HL-60 (cell line): ENCODE data around the gene KCNK15.

Experiments
- SPI1 ChIP-seq: IDR thresholded peaks from 2 replicates; pipeline ENCODE4 v1.6.1; 2012; ENCODE audit warnings: low read depth, mild to moderate bottlenecking, borderline replicate concordance
- TF ChIP-seq, protein P1 (sequence below): IDR thresholded peaks from one replicate; pipeline ENCODE4 v1.5.1; 2011; ENCODE audit warnings: low read length, control low read depth, inconsistent platforms; ENCODE audit not compliant: insufficient read depth
- TF ChIP-seq, protein P2 (sequence below): IDR thresholded peaks from 2 replicates; pipeline ENCODE4 v1.6.1; 2012; ENCODE audit warnings: low read depth; ENCODE audit not compliant: insufficient replicate concordance

DNA sequence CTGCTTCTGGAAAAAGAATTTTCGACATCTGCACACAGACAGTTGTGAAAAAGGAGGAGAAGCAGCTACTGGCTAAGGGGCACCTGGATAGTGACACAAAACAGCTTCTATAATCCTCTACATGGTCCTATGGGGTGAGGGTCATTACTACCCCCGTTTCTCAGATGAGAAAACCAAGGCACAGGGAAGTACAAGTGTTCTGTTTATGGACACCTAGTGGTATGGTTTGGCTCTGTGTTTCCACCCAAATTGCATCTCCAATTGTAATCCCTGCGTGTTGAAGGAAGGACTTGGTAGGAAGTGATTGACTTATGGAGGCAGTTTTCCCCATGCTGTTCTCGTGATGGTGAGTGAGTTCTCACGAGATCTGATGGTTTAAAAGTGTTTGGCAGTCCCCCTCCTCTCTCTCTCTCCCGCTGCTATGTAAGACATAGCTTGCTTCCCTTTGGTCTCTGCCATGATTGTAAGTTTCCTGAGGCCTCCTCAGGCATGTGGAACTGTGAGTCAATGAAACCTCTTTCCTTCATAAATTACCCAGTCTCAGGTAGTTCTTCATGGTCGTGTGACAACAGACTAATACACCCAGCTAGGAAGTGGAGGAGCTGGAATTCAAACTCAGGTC is 2.5 kb upstream of the KCNK15 start:
- TF ChIP-seq, protein P1, sequence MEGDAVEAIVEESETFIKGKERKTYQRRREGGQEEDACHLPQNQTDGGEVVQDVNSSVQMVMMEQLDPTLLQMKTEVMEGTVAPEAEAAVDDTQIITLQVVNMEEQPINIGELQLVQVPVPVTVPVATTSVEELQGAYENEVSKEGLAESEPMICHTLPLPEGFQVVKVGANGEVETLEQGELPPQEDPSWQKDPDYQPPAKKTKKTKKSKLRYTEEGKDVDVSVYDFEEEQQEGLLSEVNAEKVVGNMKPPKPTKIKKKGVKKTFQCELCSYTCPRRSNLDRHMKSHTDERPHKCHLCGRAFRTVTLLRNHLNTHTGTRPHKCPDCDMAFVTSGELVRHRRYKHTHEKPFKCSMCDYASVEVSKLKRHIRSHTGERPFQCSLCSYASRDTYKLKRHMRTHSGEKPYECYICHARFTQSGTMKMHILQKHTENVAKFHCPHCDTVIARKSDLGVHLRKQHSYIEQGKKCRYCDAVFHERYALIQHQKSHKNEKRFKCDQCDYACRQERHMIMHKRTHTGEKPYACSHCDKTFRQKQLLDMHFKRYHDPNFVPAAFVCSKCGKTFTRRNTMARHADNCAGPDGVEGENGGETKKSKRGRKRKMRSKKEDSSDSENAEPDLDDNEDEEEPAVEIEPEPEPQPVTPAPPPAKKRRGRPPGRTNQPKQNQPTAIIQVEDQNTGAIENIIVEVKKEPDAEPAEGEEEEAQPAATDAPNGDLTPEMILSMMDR = no peak
- TF ChIP-seq SPI1 = no peak
- TF ChIP-seq, protein P2, sequence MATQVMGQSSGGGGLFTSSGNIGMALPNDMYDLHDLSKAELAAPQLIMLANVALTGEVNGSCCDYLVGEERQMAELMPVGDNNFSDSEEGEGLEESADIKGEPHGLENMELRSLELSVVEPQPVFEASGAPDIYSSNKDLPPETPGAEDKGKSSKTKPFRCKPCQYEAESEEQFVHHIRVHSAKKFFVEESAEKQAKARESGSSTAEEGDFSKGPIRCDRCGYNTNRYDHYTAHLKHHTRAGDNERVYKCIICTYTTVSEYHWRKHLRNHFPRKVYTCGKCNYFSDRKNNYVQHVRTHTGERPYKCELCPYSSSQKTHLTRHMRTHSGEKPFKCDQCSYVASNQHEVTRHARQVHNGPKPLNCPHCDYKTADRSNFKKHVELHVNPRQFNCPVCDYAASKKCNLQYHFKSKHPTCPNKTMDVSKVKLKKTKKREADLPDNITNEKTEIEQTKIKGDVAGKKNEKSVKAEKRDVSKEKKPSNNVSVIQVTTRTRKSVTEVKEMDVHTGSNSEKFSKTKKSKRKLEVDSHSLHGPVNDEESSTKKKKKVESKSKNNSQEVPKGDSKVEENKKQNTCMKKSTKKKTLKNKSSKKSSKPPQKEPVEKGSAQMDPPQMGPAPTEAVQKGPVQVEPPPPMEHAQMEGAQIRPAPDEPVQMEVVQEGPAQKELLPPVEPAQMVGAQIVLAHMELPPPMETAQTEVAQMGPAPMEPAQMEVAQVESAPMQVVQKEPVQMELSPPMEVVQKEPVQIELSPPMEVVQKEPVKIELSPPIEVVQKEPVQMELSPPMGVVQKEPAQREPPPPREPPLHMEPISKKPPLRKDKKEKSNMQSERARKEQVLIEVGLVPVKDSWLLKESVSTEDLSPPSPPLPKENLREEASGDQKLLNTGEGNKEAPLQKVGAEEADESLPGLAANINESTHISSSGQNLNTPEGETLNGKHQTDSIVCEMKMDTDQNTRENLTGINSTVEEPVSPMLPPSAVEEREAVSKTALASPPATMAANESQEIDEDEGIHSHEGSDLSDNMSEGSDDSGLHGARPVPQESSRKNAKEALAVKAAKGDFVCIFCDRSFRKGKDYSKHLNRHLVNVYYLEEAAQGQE = no peak
